HepG2 (cell line): ENCODE measurements around the gene ZMYND8. TPM values are rescaled to one million over a fixed set of nuclear protein-coding genes. Genes with fewer than 3 reads are reported as not detected.

Experiments used
- ATAC-seq: fragments of 200-7000 bp; cut with Tn5 transposase; 3 replicates; pipeline ENCODE4 v1.9.1; 2020; ENCODE audit warnings: mild to moderate bottlenecking, moderate library complexity
- BruUV-seq: library from RNA; stranded (reverse); fragments of 400-500 nt; replicated peaks from 2 replicates; lab custom pipeline; 2021; lab: Mats Ljungman, UMichigan
- CTCF ChIA-PET: fragments of 300-600 bp; formaldehyde crosslinking; extraction: SDS; loops from one replicate; lab custom pipeline; 2021; ENCODE audit warnings: low total read pairs, inconsistent platforms, low intra/inter-chr PET ratio; lab: Yijun Ruan, JAX
- POLR2A ChIA-PET: fragments of 350-600 bp; sonication (Branson Sonifier 250); formaldehyde crosslinking; loops from one replicate; lab custom pipeline; 2020; ENCODE audit warnings: antibody characterized with exemption, inconsistent platforms; lab: Yijun Ruan, JAX
- DNase-seq: peaks from one replicate; pipeline ENCODE4 v3.0.0-alpha.2; 2015; ENCODE audit warnings: low spot score
- FAIRE-seq: peaks from 3 replicates; lab custom pipeline; 2011; peaks lifted over from hg19 to GRCh38; lab: Jason Lieb, UNC
- H2AFZ ChIP-seq: one replicate; pipeline ENCODE4 v1.6.1; 2011; ENCODE audit warnings: low read length, inconsistent platforms
- H3K27ac ChIP-seq: fragments of 300-600 bp; 3 replicates; pipeline ENCODE4 v1.8.0; 2011; ENCODE audit warnings: mixed run types, mild to moderate bottlenecking, mixed read lengths, low read length, inconsistent platforms; ENCODE audit not compliant: insufficient read depth; ENCODE audit errors: extremely low read length
- H3K27me3 ChIP-seq, 2 experiments: fragments of 200-600 bp in 1 of 2; 2 replicates in 1 of 2; 3 replicates in 1 of 2; pipeline versions ENCODE4 v1.6.0 to v1.8.0; 2011; ENCODE audit warnings: low read length in 2 of 2, mild to moderate bottlenecking in 2 of 2, moderate library complexity in 2 of 2, inconsistent platforms in 1 of 2; ENCODE audit not compliant: insufficient read depth in 2 of 2, control insufficient read depth in 1 of 2
- H3K36me3 ChIP-seq, 2 experiments: fragments of 200-600 bp in 1 of 2; replicated peaks in 1 of 2; 2 replicates in 1 of 2; 3 replicates in 1 of 2; pipeline versions ENCODE4 v1.5.1 to v1.8.0; 2011; ENCODE audit warnings: low read length in 2 of 2, inconsistent platforms in 1 of 2; ENCODE audit not compliant: insufficient read depth in 2 of 2, control insufficient read depth in 1 of 2
- H3K4me1 ChIP-seq: 2 replicates; pipeline ENCODE4 v1.5.1; 2012; ENCODE audit warnings: low read length, inconsistent platforms; ENCODE audit not compliant: insufficient read depth
- H3K4me2 ChIP-seq: 2 replicates; pipeline ENCODE4 v1.6.0; 2011; ENCODE audit warnings: low read depth, low read length, inconsistent platforms
- H3K4me3 ChIP-seq, 3 experiments: fragments of 200-600 bp in 1 of 3; sonication (generic), shearing (Covaris generic) in 1 of 3; replicated peaks in 1 of 3; 2 replicates each; pipeline ENCODE4 v1.5.1; 2011 to 2016; ENCODE audit warnings: low read length in 3 of 3, inconsistent platforms in 2 of 3, low read depth in 2 of 3, mild to moderate bottlenecking in 2 of 3, control low read depth in 1 of 3, mixed read lengths in 1 of 3; ENCODE audit not compliant: insufficient read depth in 1 of 3
- H3K79me2 ChIP-seq: one replicate; pipeline ENCODE4 v1.6.1; 2011; ENCODE audit warnings: low read length, inconsistent platforms; ENCODE audit not compliant: insufficient read depth
- H3K9ac ChIP-seq: 2 replicates; pipeline ENCODE4 v1.6.0; 2011; ENCODE audit warnings: mild to moderate bottlenecking, low read depth, low read length, inconsistent platforms; ENCODE audit not compliant: insufficient read depth
- H3K9me3 ChIP-seq: 2 replicates; pipeline ENCODE4 v1.5.1; 2012; ENCODE audit warnings: mild to moderate bottlenecking, low read length
- H4K20me1 ChIP-seq: 2 replicates; pipeline ENCODE4 v1.6.0; 2011; ENCODE audit warnings: inconsistent platforms, mild to moderate bottlenecking, low read length, moderate library complexity; ENCODE audit not compliant: insufficient read depth
- ASH2L ChIP-seq: fragments of 300-600, 200-600 bp; sonication (generic); IDR thresholded peaks from 2 replicates; pipeline ENCODE4 v1.7.0; 2017; ENCODE audit warnings: low read depth, mild to moderate bottlenecking, moderate library complexity, mixed read lengths, low read length; ENCODE audit not compliant: insufficient read length
- HNRNPLL ChIP-seq: fragments of 200-400 bp; formaldehyde crosslinking; IDR thresholded peaks from 2 replicates; pipeline ENCODE4 v1.6.1; 2017; ENCODE audit warnings: mild to moderate bottlenecking, low read depth, low read length; ENCODE audit not compliant: poor library complexity, severe bottlenecking
- SIX4 ChIP-seq: sonication (generic); formaldehyde crosslinking; IDR thresholded peaks from 2 replicates; pipeline ENCODE4 v1.4.0; 2020; ENCODE audit warnings: missing genetic modification reagents
- TEAD2 ChIP-seq: sonication (generic); formaldehyde crosslinking; IDR thresholded peaks from 2 replicates; pipeline ENCODE4 v1.9.0; 2021; ENCODE audit warnings: missing genetic modification reagents
- ZBTB7A ChIP-seq: sonication (generic); formaldehyde crosslinking; IDR thresholded peaks from 2 replicates; pipeline ENCODE4 v1.8.0; 2022; ENCODE audit warnings: mild to moderate bottlenecking, missing genetic modification reagents
- ZNF292 ChIP-seq: sonication (generic); formaldehyde crosslinking; IDR thresholded peaks from 2 replicates; pipeline ENCODE4 v1.8.1; 2022; ENCODE audit warnings: mild to moderate bottlenecking, low read depth, missing genetic modification reagents, borderline replicate concordance
- ZNF687 ChIP-seq: sonication (generic); formaldehyde crosslinking; IDR thresholded peaks from 2 replicates; pipeline ENCODE4 v1.5.1; 2020; ENCODE audit warnings: mild to moderate bottlenecking, missing genetic modification reagents, moderate library complexity
- ZSCAN21 ChIP-seq: sonication (generic); formaldehyde crosslinking; IDR thresholded peaks from 2 replicates; pipeline ENCODE4 v1.8.0; 2022; ENCODE audit warnings: mild to moderate bottlenecking, missing genetic modification reagents, moderate library complexity, borderline replicate concordance
- WGBS: methylation state at CpG from one replicate; pipeline ENCODE4 v1.1.6; 2017; ENCODE audit warnings: low lambda C conversion rate; 5-methylcytosine and 5-hydroxymethylcytosine counted together
- in situ Hi-C: cut with HindIII; loops from 2 replicates; pipeline ENCODE4 v1.10.0; 2017; ENCODE audit warnings: low pct_unique_long_range_greater_than_20kb; ENCODE audit not compliant: extremely low pct_ligation_motif_present
- intact Hi-C: fragments of 100-400 bp; cut with micrococcal nuclease; formaldehyde crosslinking; loops from one replicate; pipeline ENCODE4 v1.10.0; 2022; ENCODE audit not compliant: unreplicated experiment
- polyA plus RNA-seq, 8 experiments: library from polyadenylated mRNA; depleted of rRNA in 3 of 8; stranded (reverse) in 7 of 8; unstranded in 1 of 8; fragments of >200 nt; fragmentation: Illumina TruSeq in 4 of 8; extraction: Trizol in 4 of 8; gene quantifications; 2 replicates each; pipeline versions ENCODE4 v1.2.1 to v1.2.3, GENCODE V29; 2011 to 2016; ENCODE audit warnings: low read depth in 4 of 8, missing spikeins in 1 of 8, mixed read lengths in 1 of 8; ENCODE audit not compliant: insufficient read depth in 1 of 8
- total RNA-seq, 5 experiments: library from RNA; depleted of rRNA; stranded (reverse); fragments of >200 nt; fragmentation: Illumina TruSeq; extraction: Trizol; gene quantifications; 2 replicates each; pipeline ENCODE4 v1.2.3, GENCODE V29; 2016; ENCODE audit warnings: low read depth in 1 of 5
- TF ChIP-seq, protein P1 (sequence below): sonication (generic); formaldehyde crosslinking; IDR thresholded peaks from 2 replicates; pipeline ENCODE4 v1.5.0; 2020; ENCODE audit warnings: mild to moderate bottlenecking, missing genetic modification reagents, borderline replicate concordance

ZMYND8 gene
- total and polyA plus RNA-seq, 2 of the 13 experiments (the other 11 are each of a cell fraction or from before 2014, with no cell fraction given): 53.9 to 84.7 TPM

DNA sequence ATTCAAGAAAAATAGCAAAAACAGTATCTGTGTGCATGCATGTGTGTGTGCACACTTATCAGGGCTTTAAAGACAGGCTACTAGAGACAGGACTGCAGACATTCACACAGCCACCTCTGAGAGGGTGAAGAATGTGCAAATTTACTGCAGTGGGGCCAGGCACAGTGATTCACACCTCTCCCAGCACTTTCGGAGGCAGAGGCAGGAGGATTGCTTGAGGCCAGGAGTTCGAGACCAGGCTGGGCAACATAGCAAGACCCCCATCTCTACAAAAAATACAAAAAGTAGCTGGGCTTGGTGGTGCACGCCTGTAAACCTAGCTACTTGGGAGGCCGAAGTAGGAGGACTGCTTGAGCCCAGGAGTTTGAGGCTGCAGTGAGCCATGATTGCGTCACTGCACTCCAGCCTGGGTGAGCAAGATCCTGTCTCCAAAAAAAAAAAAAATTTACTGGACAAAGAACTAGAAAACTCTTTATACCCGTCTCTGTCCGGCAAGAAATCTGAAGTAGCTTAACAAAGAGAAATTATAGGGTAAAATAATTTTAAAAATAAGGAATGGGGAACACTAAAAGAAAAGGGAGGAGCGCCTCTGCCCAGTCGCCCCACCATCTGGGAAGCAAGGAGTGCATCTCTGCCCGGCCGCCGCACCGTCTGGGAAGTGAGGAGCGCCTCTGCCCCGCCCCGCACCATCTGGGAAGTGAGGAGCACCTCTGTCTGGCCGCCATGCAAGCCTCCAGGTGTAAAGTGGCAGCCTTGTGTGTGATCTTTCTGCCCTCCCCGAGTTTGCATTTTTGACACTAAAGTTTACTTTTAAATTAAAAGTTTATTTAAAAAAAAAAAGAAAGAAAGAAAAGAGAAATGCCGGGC is 105.1 kb downstream of the ZMYND8 start (continued):
- TF ChIP-seq HNRNPLL (peak; percentile 18), ZBTB7A (CRISPR knock-in tag) (no peak), TEAD2 (CRISPR knock-in tag) (no peak)

DNA sequence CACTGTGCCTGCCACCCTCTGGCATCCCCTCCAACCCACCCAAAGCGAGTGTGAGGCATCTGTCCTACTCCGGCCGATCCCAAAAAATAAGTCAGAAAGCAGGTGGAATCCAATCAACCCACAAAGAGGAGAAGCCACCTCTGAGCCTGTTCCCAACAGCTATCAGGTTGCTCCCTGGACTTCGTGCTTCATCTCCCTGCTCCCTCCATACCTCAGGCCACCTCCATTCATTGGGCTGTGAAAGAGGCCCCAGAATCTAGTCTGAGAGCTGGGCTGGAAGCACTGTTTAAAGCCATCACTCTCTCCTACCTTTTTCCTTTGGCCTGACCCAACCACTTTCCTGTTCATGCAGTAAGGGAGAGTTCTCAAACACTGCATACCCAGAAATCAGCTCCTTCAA is 106.1 kb downstream of the ZMYND8 start:
- intact Hi-C loops (loop anchor here (5.0 kb wide), 1 partner anchor 33 kb away; no protein-coding TSS in a partner anchor), in situ Hi-C loops (no loop called here)
- H2AFZ ChIP-seq: no peak overlapping the region
- H3K27ac ChIP-seq: peak overlapping the region; percentile 30
- H3K79me2 ChIP-seq: peaks cover 16% of the 10 kb centered on the region
- peaks cover 36% of the 10 kb centered on the region for H3K4me1 ChIP-seq
- no TSS peak for BruUV-seq
- WGBS: 79% methylated on average over 4 of the region's 4 CpGs
- peaks cover 63 to 92% of the 10 kb centered on the region in 2 experiments for H3K36me3 ChIP-seq
- H3K9ac ChIP-seq: no peak overlapping the region
- H3K9me3 ChIP-seq: no peaks in the 10 kb centered on the region
- peak; percentile 54 for FAIRE-seq
- POLR2A ChIA-PET: interaction anchor here (1.1 to 1.9 kb wide), 2 partner anchors 17 to 108 kb away, joined by 3 to 4 read pairs; no protein-coding TSS in a partner anchor
- ATAC-seq: peak; percentile 87
- CTCF ChIA-PET: no interaction called here
- H3K27me3 ChIP-seq: no peaks in the 10 kb centered on the region
- H3K4me3 ChIP-seq: no peak overlapping the region
- H3K4me2 ChIP-seq: 0 out of 2 replicates have a peak overlapping the region, but pooled peaks have one; percentile 4
- DNase-seq: peak; percentile 49
- H4K20me1 ChIP-seq: peaks cover 47% of the 10 kb centered on the region
- TF ChIP-seq ZNF292 (CRISPR knock-in tag) (0 out of 2 replicates have a peak, but pooled peaks have one; percentile 15), ZNF687 (CRISPR knock-in tag) (peak; percentile 63), ZSCAN21 (CRISPR knock-in tag) (peak; percentile 32; the same call in 1 of the 2 replicates), ASH2L (peak; percentile 35), SIX4 (CRISPR knock-in tag) (no peak)
- TF ChIP-seq, protein P1, sequence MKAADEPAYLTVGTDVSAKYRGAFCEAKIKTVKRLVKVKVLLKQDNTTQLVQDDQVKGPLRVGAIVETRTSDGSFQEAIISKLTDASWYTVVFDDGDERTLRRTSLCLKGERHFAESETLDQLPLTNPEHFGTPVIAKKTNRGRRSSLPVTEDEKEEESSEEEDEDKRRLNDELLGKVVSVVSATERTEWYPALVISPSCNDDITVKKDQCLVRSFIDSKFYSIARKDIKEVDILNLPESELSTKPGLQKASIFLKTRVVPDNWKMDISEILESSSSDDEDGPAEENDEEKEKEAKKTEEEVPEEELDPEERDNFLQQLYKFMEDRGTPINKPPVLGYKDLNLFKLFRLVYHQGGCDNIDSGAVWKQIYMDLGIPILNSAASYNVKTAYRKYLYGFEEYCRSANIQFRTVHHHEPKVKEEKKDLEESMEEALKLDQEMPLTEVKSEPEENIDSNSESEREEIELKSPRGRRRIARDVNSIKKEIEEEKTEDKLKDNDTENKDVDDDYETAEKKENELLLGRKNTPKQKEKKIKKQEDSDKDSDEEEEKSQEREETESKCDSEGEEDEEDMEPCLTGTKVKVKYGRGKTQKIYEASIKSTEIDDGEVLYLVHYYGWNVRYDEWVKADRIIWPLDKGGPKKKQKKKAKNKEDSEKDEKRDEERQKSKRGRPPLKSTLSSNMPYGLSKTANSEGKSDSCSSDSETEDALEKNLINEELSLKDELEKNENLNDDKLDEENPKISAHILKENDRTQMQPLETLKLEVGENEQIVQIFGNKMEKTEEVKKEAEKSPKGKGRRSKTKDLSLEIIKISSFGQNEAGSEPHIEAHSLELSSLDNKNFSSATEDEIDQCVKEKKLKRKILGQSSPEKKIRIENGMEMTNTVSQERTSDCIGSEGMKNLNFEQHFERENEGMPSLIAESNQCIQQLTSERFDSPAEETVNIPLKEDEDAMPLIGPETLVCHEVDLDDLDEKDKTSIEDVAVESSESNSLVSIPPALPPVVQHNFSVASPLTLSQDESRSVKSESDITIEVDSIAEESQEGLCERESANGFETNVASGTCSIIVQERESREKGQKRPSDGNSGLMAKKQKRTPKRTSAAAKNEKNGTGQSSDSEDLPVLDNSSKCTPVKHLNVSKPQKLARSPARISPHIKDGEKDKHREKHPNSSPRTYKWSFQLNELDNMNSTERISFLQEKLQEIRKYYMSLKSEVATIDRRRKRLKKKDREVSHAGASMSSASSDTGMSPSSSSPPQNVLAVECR: 0 out of 2 replicates have a peak, but pooled peaks have one; percentile 19
